ENCODE measurements around the gene TTC21B.

DNA sequence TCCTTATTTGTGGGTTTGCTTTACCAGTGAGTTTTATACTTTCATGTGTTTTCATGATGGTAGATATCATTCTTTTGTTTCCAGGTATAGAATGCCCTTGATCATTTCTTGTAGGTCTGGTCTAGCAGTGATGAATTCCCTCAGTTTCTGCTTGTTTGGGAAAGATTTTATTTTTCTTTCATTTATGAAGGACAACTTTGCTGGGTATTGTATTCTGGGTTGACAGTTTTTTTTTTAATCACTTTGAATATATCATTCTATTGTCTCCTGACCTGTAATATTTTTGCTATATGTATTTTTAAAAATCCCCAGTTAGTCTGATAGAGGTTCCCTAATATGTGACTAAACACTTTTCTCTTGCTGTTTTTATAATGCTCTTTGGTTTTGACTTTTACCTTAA, 101.2 kb downstream of the TTC21B start:
- TF ChIP-seq SP1 (IDR thresholded peaks at IDR 0.05; ENCODE audit: low read depth, low read length) (no peak), JUNB (IDR thresholded peaks at IDR 0.05) (no peak), PAX8 (IDR thresholded peaks at IDR 0.05) (no peak), POLR2A (IDR thresholded peaks at IDR 0.05; ENCODE audit: low read depth, low read length) (no peak), GABPA (IDR thresholded peaks at IDR 0.05; ENCODE audit: low read depth) (no peak), RFX5 (IDR thresholded peaks at IDR 0.05; ENCODE audit: low read depth, low read length) (no peak), EZH2 (IDR thresholded peaks at IDR 0.05; ENCODE audit: borderline replicate concordance, control insufficient read depth, low read depth, low read length) (no peak), POLR2AphosphoS5 (IDR thresholded peaks at IDR 0.05; ENCODE audit: low read length) (no peak)
- TF ChIP-seq, protein P1, sequence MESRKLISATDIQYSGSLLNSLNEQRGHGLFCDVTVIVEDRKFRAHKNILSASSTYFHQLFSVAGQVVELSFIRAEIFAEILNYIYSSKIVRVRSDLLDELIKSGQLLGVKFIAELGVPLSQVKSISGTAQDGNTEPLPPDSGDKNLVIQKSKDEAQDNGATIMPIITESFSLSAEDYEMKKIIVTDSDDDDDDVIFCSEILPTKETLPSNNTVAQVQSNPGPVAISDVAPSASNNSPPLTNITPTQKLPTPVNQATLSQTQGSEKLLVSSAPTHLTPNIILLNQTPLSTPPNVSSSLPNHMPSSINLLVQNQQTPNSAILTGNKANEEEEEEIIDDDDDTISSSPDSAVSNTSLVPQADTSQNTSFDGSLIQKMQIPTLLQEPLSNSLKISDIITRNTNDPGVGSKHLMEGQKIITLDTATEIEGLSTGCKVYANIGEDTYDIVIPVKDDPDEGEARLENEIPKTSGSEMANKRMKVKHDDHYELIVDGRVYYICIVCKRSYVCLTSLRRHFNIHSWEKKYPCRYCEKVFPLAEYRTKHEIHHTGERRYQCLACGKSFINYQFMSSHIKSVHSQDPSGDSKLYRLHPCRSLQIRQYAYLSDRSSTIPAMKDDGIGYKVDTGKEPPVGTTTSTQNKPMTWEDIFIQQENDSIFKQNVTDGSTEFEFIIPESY (IDR thresholded peaks at IDR 0.05): no peak
- TF ChIP-seq, protein P2, sequence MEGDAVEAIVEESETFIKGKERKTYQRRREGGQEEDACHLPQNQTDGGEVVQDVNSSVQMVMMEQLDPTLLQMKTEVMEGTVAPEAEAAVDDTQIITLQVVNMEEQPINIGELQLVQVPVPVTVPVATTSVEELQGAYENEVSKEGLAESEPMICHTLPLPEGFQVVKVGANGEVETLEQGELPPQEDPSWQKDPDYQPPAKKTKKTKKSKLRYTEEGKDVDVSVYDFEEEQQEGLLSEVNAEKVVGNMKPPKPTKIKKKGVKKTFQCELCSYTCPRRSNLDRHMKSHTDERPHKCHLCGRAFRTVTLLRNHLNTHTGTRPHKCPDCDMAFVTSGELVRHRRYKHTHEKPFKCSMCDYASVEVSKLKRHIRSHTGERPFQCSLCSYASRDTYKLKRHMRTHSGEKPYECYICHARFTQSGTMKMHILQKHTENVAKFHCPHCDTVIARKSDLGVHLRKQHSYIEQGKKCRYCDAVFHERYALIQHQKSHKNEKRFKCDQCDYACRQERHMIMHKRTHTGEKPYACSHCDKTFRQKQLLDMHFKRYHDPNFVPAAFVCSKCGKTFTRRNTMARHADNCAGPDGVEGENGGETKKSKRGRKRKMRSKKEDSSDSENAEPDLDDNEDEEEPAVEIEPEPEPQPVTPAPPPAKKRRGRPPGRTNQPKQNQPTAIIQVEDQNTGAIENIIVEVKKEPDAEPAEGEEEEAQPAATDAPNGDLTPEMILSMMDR (IDR thresholded peaks at IDR 0.05 in 2 of 3, conservative IDR thresholded peaks at IDR 0.05 in 1 of 3; ENCODE audit: control insufficient read depth in 2 of 3, extremely low read depth in 1 of 3, insufficient read depth in 1 of 3, low read depth in 3 of 3, low read length in 3 of 3): no peak

Data from GM12878 (cell line).